MM.1S (cell line): ENCODE data around the gene PTPRN2.

ENCODE experiments used
- CTCF ChIP-seq: fragments of 300-600 bp; sonication (generic); IDR thresholded peaks from 2 replicates; pipeline ENCODE4 v1.5.1; 2016; ENCODE audit warnings: antibody characterized with exemption, low read length, mixed read lengths
- EZH2 ChIP-seq: fragments of 300-600 bp; sonication (generic); optimal IDR thresholded peaks from 2 replicates; pipeline ENCODE3; 2017; ENCODE audit warnings: low read depth, mild to moderate bottlenecking, antibody characterized with exemption, low read length, mixed read lengths
- EZH2phosphoT487 ChIP-seq: fragments of 300-600 bp; sonication (generic); IDR thresholded peaks from 2 replicates; pipeline ENCODE4 v1.6.1; 2018; ENCODE audit warnings: antibody characterized with exemption, low read length

GRCh38 chr7:157869793-157870192 lies 717.8 kb downstream of the PTPRN2 start:
- no peak for TF ChIP-seq CTCF
- TF ChIP-seq EZH2: no peak
- TF ChIP-seq EZH2phosphoT487: no peak
